Neuronal stem cell (in vitro differentiated cells): ENCODE measurements around the gene GALT.
A peak's percentile ranks its signal among the peaks of the same experiment; 100 is the strongest.

Experiments used
- DNase-seq: peaks from one replicate; pipeline ENCODE4 v3.0.0-alpha.2; 2013; ENCODE audit warnings: low spot score
- H2AFZ ChIP-seq: one replicate; pipeline ENCODE4 v1.6.1; 2013; ENCODE audit warnings: mild to moderate bottlenecking, low read length, inconsistent platforms
- H2AK5ac ChIP-seq: 2 replicates; pipeline ENCODE4 v1.6.1; 2013; ENCODE audit warnings: low read depth, mild to moderate bottlenecking, inconsistent platforms, low read length, moderate library complexity, mixed read lengths
- H2BK120ac ChIP-seq: 2 replicates; pipeline ENCODE4 v1.6.1; 2013; ENCODE audit warnings: low read depth, mild to moderate bottlenecking, inconsistent platforms, low read length, moderate library complexity, mixed read lengths
- H2BK12ac ChIP-seq: one replicate; pipeline ENCODE4 v1.6.1; 2013; ENCODE audit warnings: low read length, inconsistent platforms
- H2BK15ac ChIP-seq: 2 replicates; pipeline ENCODE4 v1.6.1; 2013; ENCODE audit warnings: mild to moderate bottlenecking, low read length, inconsistent platforms, mixed read lengths
- H2BK5ac ChIP-seq: one replicate; pipeline ENCODE4 v1.6.1; 2013; ENCODE audit warnings: inconsistent platforms, mild to moderate bottlenecking, low read length, moderate library complexity
- H3K14ac ChIP-seq: one replicate; pipeline ENCODE4 v1.6.1; 2013; ENCODE audit warnings: low read length, inconsistent platforms
- H3K18ac ChIP-seq: 2 replicates; pipeline ENCODE4 v1.6.1; 2013; ENCODE audit warnings: low read length, inconsistent platforms
- H3K23ac ChIP-seq: 2 replicates; pipeline ENCODE4 v1.6.1; 2013; ENCODE audit warnings: low read depth, mild to moderate bottlenecking, mixed read lengths, low read length, inconsistent platforms; ENCODE audit not compliant: poor library complexity
- H3K27ac ChIP-seq: replicated peaks from 3 replicates; pipeline ENCODE4 v1.5.1; 2013; ENCODE audit warnings: low read length, inconsistent platforms
- H3K27me3 ChIP-seq, 3 experiments: 2 replicates each; pipeline ENCODE4 v1.6.1; 2013; ENCODE audit warnings: low read length in 3 of 3, mild to moderate bottlenecking in 2 of 3, inconsistent platforms in 1 of 3, low read depth in 1 of 3, mixed read lengths in 1 of 3, moderate library complexity in 1 of 3; ENCODE audit not compliant: control insufficient read depth in 3 of 3, insufficient read depth in 3 of 3
- H3K36me3 ChIP-seq, 2 donors: replicated peaks in 1 of 2; 2 replicates each; pipeline ENCODE4 v1.6.1; 2013; ENCODE audit warnings: low read length in 2 of 2; ENCODE audit not compliant: control insufficient read depth in 2 of 2, insufficient read depth in 2 of 2
- H3K4ac ChIP-seq: 2 replicates; pipeline ENCODE4 v1.6.1; 2013; ENCODE audit warnings: inconsistent platforms, mild to moderate bottlenecking, low read length, moderate library complexity
- H3K4me1 ChIP-seq, 2 donors: 1 replicate in 1 of 2; 2 replicates in 1 of 2; pipeline ENCODE4 v1.6.1; 2013; ENCODE audit warnings: low read length in 2 of 2, low read depth in 1 of 2; ENCODE audit not compliant: control insufficient read depth in 2 of 2, insufficient read depth in 1 of 2
- H3K4me2 ChIP-seq: one replicate; pipeline ENCODE4 v1.6.1; 2013; ENCODE audit warnings: mild to moderate bottlenecking, low read length, inconsistent platforms; ENCODE audit not compliant: insufficient read depth, poor library complexity, severe bottlenecking
- H3K4me3 ChIP-seq, 2 donors: 2 replicates each; pipeline ENCODE4 v1.5.1; 2013; ENCODE audit warnings: low read length in 2 of 2, mild to moderate bottlenecking in 2 of 2, inconsistent platforms in 1 of 2, moderate library complexity in 1 of 2
- H3K79me1 ChIP-seq: one replicate; pipeline ENCODE4 v1.6.1; 2013; ENCODE audit warnings: low read depth, mild to moderate bottlenecking, inconsistent platforms, low read length, moderate library complexity
- H3K9ac ChIP-seq: one replicate; pipeline ENCODE4 v1.6.1; 2013; ENCODE audit warnings: mild to moderate bottlenecking, low read depth, low read length, inconsistent platforms; ENCODE audit not compliant: poor library complexity
- H3K9me3 ChIP-seq, 2 donors: replicated peaks in 1 of 2; 2 replicates each; pipeline versions ENCODE3 to v1.6.1; 2013; ENCODE audit warnings: low read length in 2 of 2, mild to moderate bottlenecking in 2 of 2, inconsistent platforms in 1 of 2, low read depth in 1 of 2, mixed read lengths in 1 of 2, moderate library complexity in 1 of 2; ENCODE audit not compliant: control insufficient read depth in 2 of 2, insufficient read depth in 1 of 2
- H4K8ac ChIP-seq: one replicate; pipeline ENCODE4 v1.6.1; 2013; ENCODE audit warnings: low read depth, mild to moderate bottlenecking, inconsistent platforms, low read length, moderate library complexity
- H4K91ac ChIP-seq: one replicate; pipeline ENCODE4 v1.6.1; 2013; ENCODE audit warnings: low read length, low read depth, mild to moderate bottlenecking, inconsistent platforms; ENCODE audit not compliant: poor library complexity
- WGBS, 2 donors: extraction: QIAGEN DNeasy Blood & Tissue Kit; methylation state at CpG; one replicate each; pipeline ENCODE4 v1.1.7; 2013; ENCODE audit warnings: missing lambda C conversion rate in 2 of 2, mixed read lengths in 1 of 2; ENCODE audit not compliant: insufficient read length in 2 of 2, insufficient replicate concordance in 1 of 2; ENCODE audit errors: extremely low coverage in 2 of 2; 5-methylcytosine and 5-hydroxymethylcytosine counted together

GALT gene

GRCh38 chr9:34627716-34628655 is 18.5 kb upstream of the GALT start:
- peaks cover 0 to 2% of the 10 kb centered on the region in 2 donors for H3K36me3 ChIP-seq
- peak overlapping the region; percentile 88 for H3K4me2 ChIP-seq
- no peak overlapping the region for H3K14ac ChIP-seq

GRCh38 chr9:34628656-34629490 is 17.6 kb upstream of the GALT start, which contains the start of gene ARID3C:
Gene ARID3C (minus strand): TSS chr9:34629066. CDS start chr9:34628014, 1,052 bp downstream.
- no CpG with 5 or more reads among the region's 69 CpGs for WGBS, 2 donors
- Histone ChIP-seq H3K36me3 (peaks cover 0 to 2% of the 10 kb centered on the region in 2 donors), H3K4me3 (peak within 1 kb of the TSS; percentile 22 to 89), H3K18ac (peak within 1 kb of the TSS; percentile 96), H3K9ac (peak within 1 kb of the TSS; percentile 91), H3K4ac (peak within 1 kb of the TSS; percentile 19), H3K23ac (peak within 1 kb of the TSS; percentile 32), H2AFZ (peak within 1 kb of the TSS; percentile 71), H2BK120ac (peak within 1 kb of the TSS; percentile 56), H4K8ac (no peak within 1 kb of the TSS), H2BK15ac (peak within 1 kb of the TSS; percentile 86), H2AK5ac (peak within 1 kb of the TSS; percentile 72), H3K9me3 (no peaks in the 10 kb centered on the region), H2BK5ac (peak within 1 kb of the TSS; percentile 50), H2BK12ac (peak within 1 kb of the TSS; percentile 25), H3K4me1 (peaks cover 14 to 53% of the 10 kb centered on the region in 2 donors), H3K27ac (no peak within 1 kb of the TSS), H3K79me1 (peaks cover 5% of the 10 kb centered on the region), H3K14ac (peak within 1 kb of the TSS; percentile 17), H4K91ac (no peak within 1 kb of the TSS), H3K4me2 (peak within 1 kb of the TSS; percentile 88), H3K27me3 (peaks cover 0 to 71% (median 18%) of the 10 kb centered on the region in 3 experiments)
- no peak for DNase-seq

More at GRCh38 chr9:34627716-34628655, 18.5 kb upstream of the GALT start:
- no peak overlapping the region for H2BK5ac ChIP-seq
- no peak overlapping the region for H4K8ac ChIP-seq
- DNase-seq: no peak
- no peaks in the 10 kb centered on the region for H3K9me3 ChIP-seq
- H3K23ac ChIP-seq: no peak overlapping the region
- no CpG with 5 or more reads among the region's 20 CpGs for WGBS, 2 donors
- H4K91ac ChIP-seq: no peak overlapping the region
- peak overlapping the region; percentile 72 for H2AK5ac ChIP-seq
- peaks cover 5% of the 10 kb centered on the region for H3K79me1 ChIP-seq
- H3K18ac ChIP-seq: peak overlapping the region; percentile 84
- H2BK15ac ChIP-seq: peak overlapping the region; percentile 62
- no peak overlapping the region for H2BK120ac ChIP-seq
- peaks cover 14 to 49% of the 10 kb centered on the region in 2 donors for H3K4me1 ChIP-seq
- H3K4ac ChIP-seq: no peak overlapping the region
- peaks cover 0 to 71% (median 18%) of the 10 kb centered on the region in 3 experiments for H3K27me3 ChIP-seq
- no peak overlapping the region for H2BK12ac ChIP-seq
- H3K9ac ChIP-seq: peak overlapping the region; percentile 91
- H2AFZ ChIP-seq: peak overlapping the region; percentile 71
- peak overlapping the region in 1 of 2 donors; percentile 89 for H3K4me3 ChIP-seq
- no peak overlapping the region for H3K27ac ChIP-seq

- Histone ChIP-seq H3K4ac (peak overlapping the region; percentile 19), H3K14ac (peak overlapping the region; percentile 17), H2AK5ac (peak overlapping the region; percentile 4), H3K23ac (peak overlapping the region; percentile 32), H3K9ac (peak overlapping the region; percentile 46), H3K4me1 (peaks cover 14 to 48% of the 10 kb centered on the region in 2 donors), H4K8ac (no peak overlapping the region), H2BK5ac (no peak overlapping the region), H2BK15ac (peak overlapping the region; percentile 86), H4K91ac (no peak overlapping the region), H3K36me3 (peaks cover 0 to 2% of the 10 kb centered on the region in 2 donors), H3K4me3 (peak overlapping the region in 1 of 2 donors; percentile 89), H3K27ac (no peak overlapping the region), H2BK120ac (peak overlapping the region; percentile 56), H3K79me1 (peaks cover 5% of the 10 kb centered on the region), H3K4me2 (peak overlapping the region; percentile 88), H3K18ac (peak overlapping the region; percentile 96), H3K27me3 (peaks cover 0 to 69% (median 18%) of the 10 kb centered on the region in 3 experiments), H2BK12ac (peak overlapping the region; percentile 25), H3K9me3 (no peaks in the 10 kb centered on the region), H2AFZ (no peak overlapping the region)
- no peak for DNase-seq
- WGBS, 2 donors: no CpG with 5 or more reads among the region's 5 CpGs
Observed at GRCh38 chr9:34629491-34629808, 17.0 kb upstream of the GALT start.
